PFSK-1 (cell line): ENCODE measurements around the gene CA9.

ENCODE experiments used
- POLR2AphosphoS5 ChIP-seq: IDR thresholded peaks from 2 replicates; pipeline ENCODE4 v1.6.1; 2012; ENCODE audit warnings: low read depth, mild to moderate bottlenecking, control low read depth, low read length, moderate library complexity
- REST ChIP-seq, 2 experiments: IDR thresholded peaks; 2 replicates each; pipeline versions ENCODE4 v1.6.1 to v1.8.0; 2011 to 2012; ENCODE audit warnings: low read depth in 2 of 2, low read length in 2 of 2, control low read depth in 1 of 2, inconsistent platforms in 1 of 2, mild to moderate bottlenecking in 1 of 2, moderate library complexity in 1 of 2; ENCODE audit not compliant: insufficient read depth in 1 of 2
- SIN3A ChIP-seq: IDR thresholded peaks from 2 replicates; pipeline ENCODE4 v1.6.1; 2012; ENCODE audit warnings: mild to moderate bottlenecking, low read length, moderate library complexity, borderline replicate concordance; ENCODE audit not compliant: insufficient read depth

GRCh38 chr9:35646533-35647265 is 27.0 kb upstream of the CA9 start:
- no peak for TF ChIP-seq SIN3A
- TF ChIP-seq POLR2AphosphoS5 = peak; percentile 50; the same call in 1 of the 2 replicates
- TF ChIP-seq REST (IDR thresholded peaks at IDR 0.05; ENCODE audit: insufficient read depth in 1 of 2, low read depth in 2 of 2, low read length in 2 of 2) = no peak
